Measurements from ENCODE around the gene RNPEPL1. TPM values are rescaled to one million over a fixed set of nuclear protein-coding genes. Genes with fewer than 3 reads are reported as not detected.

The RNPEPL1 gene
- total RNA-seq, 1 donor from 2014 or later, result 22.7 TPM

- FAIRE-seq (no peak), DNase-seq (ENCODE audit: low read depth) (no peak)
- Mint-ChIP-seq H3K4me1 (ENCODE audit: low read depth, unreplicated experiment) (peaks cover 11% of the 10 kb centered on the region), H3K27ac (ENCODE audit: unreplicated experiment) (no peak overlapping the region), H3K4me3 (ENCODE audit: unreplicated experiment) (no peak overlapping the region), H3K9me3 (ENCODE audit: unreplicated experiment) (no peaks in the 10 kb centered on the region), H3K36me3 (ENCODE audit: low read depth, unreplicated experiment) (no peaks in the 10 kb centered on the region), H3K27me3 (ENCODE audit: low read depth, unreplicated experiment) (no peaks in the 10 kb centered on the region)
- H3K36me3 ChIP-seq (ENCODE audit: insufficient read depth, low read length), result no peaks in the 10 kb centered on the region
- no peaks in the 10 kb centered on the region for H3K9me3 ChIP-seq (ENCODE audit: insufficient read depth, low read depth, low read length)
- no peak for TF ChIP-seq EZH2 (IDR thresholded peaks at IDR 0.05; ENCODE audit: insufficient read depth, low read length)
- TF ChIP-seq CTCF (IDR thresholded peaks at IDR 0.05; ENCODE audit: insufficient read depth, low read depth, low read length), result no peak
- peaks cover 7% of the 10 kb centered on the region for H3K79me2 ChIP-seq (ENCODE audit: insufficient read depth, low read length)
- peak overlapping the region; percentile 86 for H3K4me2 ChIP-seq (ENCODE audit: low read length)
- H3K27me3 ChIP-seq (ENCODE audit: insufficient read depth, low read length), result no peaks in the 10 kb centered on the region
- H3K4me1 ChIP-seq (ENCODE audit: insufficient read depth, low read length), result peaks cover 24% of the 10 kb centered on the region
- no peak overlapping the region for H3K4me3 ChIP-seq (ENCODE audit: insufficient read depth, low read depth, low read length)
- no peak overlapping the region for H2AFZ ChIP-seq (ENCODE audit: low read depth, low read length)
- no peak overlapping the region for H3K9ac ChIP-seq (ENCODE audit: low read length)
- peaks cover 25% of the 10 kb centered on the region for H4K20me1 ChIP-seq (ENCODE audit: insufficient read depth, low read length)
- H3K27ac ChIP-seq (ENCODE audit: low read depth, low read length), result no peak overlapping the region
Observed at GRCh38 chr2:240569998-240570530, 1.8 kb downstream of the RNPEPL1 start.

- Histone ChIP-seq H3K27me3 (ENCODE audit: insufficient read depth, low read length) (no peaks in the 10 kb centered on the region), H3K9me3 (ENCODE audit: insufficient read depth, low read depth, low read length) (no peaks in the 10 kb centered on the region), H3K4me3 (ENCODE audit: insufficient read depth, low read depth, low read length) (no peak overlapping the region), H4K20me1 (ENCODE audit: insufficient read depth, low read length) (peaks cover 25% of the 10 kb centered on the region), H3K36me3 (ENCODE audit: insufficient read depth, low read length) (no peaks in the 10 kb centered on the region), H3K27ac (ENCODE audit: low read depth, low read length) (no peak overlapping the region), H3K4me1 (ENCODE audit: insufficient read depth, low read length) (peaks cover 21% of the 10 kb centered on the region), H2AFZ (ENCODE audit: low read depth, low read length) (no peak overlapping the region), H3K4me2 (ENCODE audit: low read length) (no peak overlapping the region), H3K9ac (ENCODE audit: low read length) (no peak overlapping the region), H3K79me2 (ENCODE audit: insufficient read depth, low read length) (peaks cover 7% of the 10 kb centered on the region)
- no peak overlapping the region for H3K4me3 Mint-ChIP-seq (ENCODE audit: unreplicated experiment)
- H3K36me3 Mint-ChIP-seq (ENCODE audit: low read depth, unreplicated experiment), result no peaks in the 10 kb centered on the region
- DNase-seq (ENCODE audit: low read depth), result no peak
- no peaks in the 10 kb centered on the region for H3K9me3 Mint-ChIP-seq (ENCODE audit: unreplicated experiment)
- H3K27me3 Mint-ChIP-seq (ENCODE audit: low read depth, unreplicated experiment), result no peaks in the 10 kb centered on the region
- peaks cover 9% of the 10 kb centered on the region for H3K4me1 Mint-ChIP-seq (ENCODE audit: low read depth, unreplicated experiment)
- FAIRE-seq, result no peak
- TF ChIP-seq EZH2 (IDR thresholded peaks at IDR 0.05; ENCODE audit: insufficient read depth, low read length) (no peak), CTCF (IDR thresholded peaks at IDR 0.05; ENCODE audit: insufficient read depth, low read depth, low read length) (no peak)
- no peak overlapping the region for H3K27ac Mint-ChIP-seq (ENCODE audit: unreplicated experiment)
Observed at GRCh38 chr2:240570531-240571313, 2.4 kb downstream of the RNPEPL1 start.
